Kasumi-1 (cell line): Measurements from ENCODE around the gene BRIX1.

ENCODE experiments used
- DNase-seq, 2 experiments: peaks; one replicate each; lab custom pipeline; 2025; lab: John Stamatoyannopoulos, UW

Gene BRIX1

GRCh38 chr5:34915139-34915855 lies at the start of gene BRIX1, which contains the start of gene RAD1:
BRIX1 (plus strand) TSS chr5:34915711; CDS start chr5:34915739, 28 bp downstream.
RAD1 (minus strand) TSS chr5:34915504; CDS start chr5:34914892, 612 bp downstream.
- DNase-seq: peak; percentile 98

GRCh38 chr5:34866989-34867471 lies 48.5 kb upstream of the BRIX1 start:
- no peak for DNase-seq

- DNase-seq: no peak
Observed at GRCh38 chr5:34867660-34868059, 47.9 kb upstream of the BRIX1 start.

- DNase-seq: no peak
Observed at GRCh38 chr5:34868791-34869190, 46.7 kb upstream of the BRIX1 start.

GRCh38 chr5:34869256-34869655 lies 46.3 kb upstream of the BRIX1 start:
- DNase-seq: no peak

GRCh38 chr5:34870382-34870781 lies 45.1 kb upstream of the BRIX1 start:
- DNase-seq: no peak

GRCh38 chr5:34876275-34876674 lies 39.2 kb upstream of the BRIX1 start:
- no peak for DNase-seq

- DNase-seq: no peak
Observed at GRCh38 chr5:34881246-34881645, 34.3 kb upstream of the BRIX1 start.

GRCh38 chr5:34886392-34887119 lies 29.0 kb upstream of the BRIX1 start:
- DNase-seq: no peak

- no peak for DNase-seq
Observed at GRCh38 chr5:34889394-34889793, 26.1 kb upstream of the BRIX1 start.

GRCh38 chr5:34891981-34892380 lies 23.5 kb upstream of the BRIX1 start:
- no peak for DNase-seq

- DNase-seq: no peak
Observed at GRCh38 chr5:34892414-34892813, 23.1 kb upstream of the BRIX1 start.

GRCh38 chr5:34894716-34895115 lies 20.8 kb upstream of the BRIX1 start:
- no peak for DNase-seq

GRCh38 chr5:34895641-34896419 lies 19.7 kb upstream of the BRIX1 start:
- DNase-seq: no peak

- DNase-seq: no peak
Observed at GRCh38 chr5:34897646-34898045, 17.9 kb upstream of the BRIX1 start.

GRCh38 chr5:34898258-34898895 lies 17.1 kb upstream of the BRIX1 start:
- DNase-seq: peak; percentile 59 to 84

GRCh38 chr5:34899066-34899465 lies 16.4 kb upstream of the BRIX1 start:
- no peak for DNase-seq

- no peak for DNase-seq
Observed at GRCh38 chr5:34900652-34901051, 14.9 kb upstream of the BRIX1 start.

GRCh38 chr5:34903260-34903659 lies 12.3 kb upstream of the BRIX1 start:
- DNase-seq: no peak

- DNase-seq: peak; percentile 31
Observed at GRCh38 chr5:34905564-34905963, 9.9 kb upstream of the BRIX1 start.

GRCh38 chr5:34913072-34913471 lies 2.4 kb upstream of the BRIX1 start:
- no peak for DNase-seq

- peak in 1 of 2 experiments; percentile 21 for DNase-seq
Observed at GRCh38 chr5:34914671-34915138, 806 bp upstream of the BRIX1 start.
